Activated B cell treated with CpG ODN at 0.5 μM for 24 hours (primary cell): Measurements from ENCODE around the gene BZW1. TPM values are rescaled to one million over a fixed set of nuclear protein-coding genes. Genes with fewer than 3 reads are reported as not detected.

Source experiments
- ATAC-seq: fragments of 200-7000 bp; cut with Tn5 transposase; one replicate; pipeline ENCODE4 v1.10.0; 2021; ENCODE audit warnings: low read depth, mild to moderate bottlenecking, moderate library complexity
- CTCF ChIA-PET: fragments of 350-600 bp; sonication (Branson Sonifier 250); formaldehyde crosslinking; loops from one replicate; lab custom pipeline; 2021; ENCODE audit warnings: antibody characterized with exemption; lab: Charles Lee
- POLR2A ChIA-PET: fragments of 350-600 bp; sonication (Branson Sonifier 250); formaldehyde crosslinking; loops from one replicate; lab custom pipeline; 2021; ENCODE audit warnings: antibody characterized with exemption; lab: Charles Lee
- DNase-seq: peaks from one replicate; pipeline ENCODE4 v3.0.0; 2022
- H3K27ac Mint-ChIP-seq: one replicate; pipeline ENCODE4 v1.8.0; 2020; ENCODE audit warnings: mixed read lengths
- H3K27me3 Mint-ChIP-seq: one replicate; pipeline ENCODE4 v1.8.0; 2021; ENCODE audit warnings: mixed read lengths
- H3K36me3 Mint-ChIP-seq: one replicate; pipeline ENCODE4 v1.8.0; 2021; ENCODE audit warnings: low read depth, mixed read lengths
- H3K4me1 Mint-ChIP-seq: one replicate; pipeline ENCODE4 v1.8.0; 2021; ENCODE audit warnings: mixed read lengths
- H3K4me3 Mint-ChIP-seq: one replicate; pipeline ENCODE4 v1.8.0; 2020; ENCODE audit warnings: mild to moderate bottlenecking, mixed read lengths
- H3K9me3 Mint-ChIP-seq: one replicate; pipeline ENCODE4 v1.8.0; 2020; ENCODE audit warnings: mixed read lengths
- CTCF ChIP-seq: fragments of 200-600 bp; IDR thresholded peaks from one replicate; pipeline ENCODE4 v1.8.0; 2022; ENCODE audit warnings: antibody characterized with exemption, mild to moderate bottlenecking
- intact Hi-C: fragments of 100-400 bp; cut with micrococcal nuclease; formaldehyde crosslinking; loops from one replicate; pipeline ENCODE4 v1.15.1; 2024
- total RNA-seq: library from RNA; stranded (reverse); gene quantifications from 2 replicates; pipeline ENCODE4 v1.2.3, GENCODE V29; 2022

BZW1 gene
- total RNA-seq, 1 donor from 2014 or later = 197 TPM

DNA sequence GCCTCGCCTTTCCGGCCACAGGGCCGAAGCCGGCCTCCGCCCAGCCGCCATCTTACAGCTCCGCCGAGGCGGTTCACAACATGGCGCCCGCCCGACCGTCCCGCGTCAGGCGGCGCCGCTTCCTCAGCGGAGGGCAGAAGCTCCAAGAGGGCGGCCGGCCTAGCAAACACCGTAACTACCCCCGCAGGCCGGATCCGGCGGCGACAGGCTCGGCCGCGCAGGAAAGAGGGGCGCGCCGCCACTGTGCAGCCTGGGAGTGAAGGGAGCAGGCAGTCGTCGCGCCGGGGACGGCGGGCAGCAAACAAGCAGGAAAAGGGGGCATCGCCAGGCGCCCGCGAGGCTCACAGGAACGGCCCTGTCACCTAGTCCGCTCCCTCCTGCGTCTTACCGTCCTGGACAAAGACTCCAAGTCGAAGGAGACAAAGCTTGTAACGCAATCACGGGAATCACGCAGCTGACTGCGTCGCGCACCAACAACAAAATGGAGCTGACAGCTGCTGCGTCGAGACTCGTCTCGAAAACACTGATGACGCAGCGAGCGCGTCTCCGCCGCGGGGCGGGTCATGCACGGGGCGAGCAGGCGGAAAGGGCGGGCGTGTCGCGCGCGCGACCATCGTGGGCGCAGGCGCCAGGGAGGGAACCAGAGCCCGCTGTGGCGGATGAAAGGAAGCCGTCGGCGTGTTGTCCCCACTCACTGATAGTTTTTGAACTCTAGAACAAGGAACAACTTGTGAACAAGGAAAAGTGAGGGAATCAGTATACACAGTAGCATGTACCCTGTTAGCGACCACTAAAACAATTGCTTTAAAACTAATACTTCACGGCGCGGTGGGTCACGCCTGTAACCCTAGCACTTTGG, 52.7 kb downstream of the BZW1 start, which contains the start of gene CLK1:
CLK1 (minus strand) TSS at position 483 of the 859 bp plus-strand sequence. CDS start 2,796 bp downstream, outside the sequence.
- peaks cover 41% of the 10 kb centered on the region for H3K4me1 Mint-ChIP-seq
- ATAC-seq = peak; percentile 82
- H3K27ac Mint-ChIP-seq = peak within 1 kb of the TSS; percentile 100
- TF ChIP-seq CTCF = no peak
- peak; percentile 90 for DNase-seq
- peak within 1 kb of the TSS; percentile 100 for H3K4me3 Mint-ChIP-seq
- intact Hi-C loops = loop anchor here (1.0 to 10.0 kb wide), 12 partner anchors 25 to 1403 kb away; partner anchors contain the start of genes ALS2, BZW1, C2orf69 and HYCC2
- CTCF ChIA-PET = interaction anchor here (0.6 to 1.4 kb wide), 5 partner anchors 23 to 369 kb away, joined by 3 to 6 read pairs (median 3); partner anchors contain the start of genes NIF3L1 and PPIL3
- POLR2A ChIA-PET = interaction anchor here (0.5 to 2.8 kb wide), 53 partner anchors 8 to 1806 kb away, joined by 3 to 117 read pairs (median 5); partner anchors contain the start of genes ALS2, BZW1, CASP8 and CFLAR
- H3K36me3 Mint-ChIP-seq = peaks cover 52% of the 10 kb centered on the region
- no peaks in the 10 kb centered on the region for H3K9me3 Mint-ChIP-seq
- H3K27me3 Mint-ChIP-seq = no peaks in the 10 kb centered on the region

DNA sequence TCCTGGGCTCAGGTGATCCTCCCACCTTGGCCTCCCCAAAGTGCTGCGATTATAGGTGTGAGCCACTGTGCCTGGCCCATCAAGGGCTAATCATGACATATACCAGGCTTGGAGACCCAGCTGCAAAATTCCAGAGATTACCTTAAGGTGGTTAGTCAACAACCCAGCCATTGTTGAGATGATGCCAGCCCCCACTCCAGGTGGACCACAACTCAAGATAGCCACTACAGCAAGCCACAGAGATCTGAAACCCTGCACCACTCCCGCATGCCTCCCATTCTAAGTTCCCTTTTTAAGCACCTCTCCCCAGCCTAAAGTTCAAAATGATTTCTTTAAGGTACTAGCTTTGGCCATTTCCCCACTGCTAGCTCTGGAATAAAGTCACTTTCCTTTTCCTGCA, 57.3 kb downstream of the BZW1 start:
- TF ChIP-seq CTCF = no peak
- no peaks in the 10 kb centered on the region for H3K9me3 Mint-ChIP-seq
- DNase-seq (no peak), ATAC-seq (no peak)
- H3K27me3 Mint-ChIP-seq = no peaks in the 10 kb centered on the region
- peak overlapping the region; percentile 54 for H3K27ac Mint-ChIP-seq
- CTCF ChIA-PET = no interaction called here
- intact Hi-C loops = loop anchor here (10.0 kb wide), 1 partner anchor 916 kb away; the partner anchor contains the start of gene ALS2
- H3K36me3 Mint-ChIP-seq = peaks cover 33% of the 10 kb centered on the region
- H3K4me3 Mint-ChIP-seq = no peak overlapping the region
- peaks cover 11% of the 10 kb centered on the region for H3K4me1 Mint-ChIP-seq
- POLR2A ChIA-PET = interaction anchor here (0.7 to 2.0 kb wide), 2 partner anchors 20 to 410 kb away, joined by 6 to 9 read pairs; partner anchors contain the start of genes NIF3L1 and PPIL3

GRCh38 chr2:200871151-200871550, 59.4 kb downstream of the BZW1 start:
- no peak overlapping the region for H3K27ac Mint-ChIP-seq
- intact Hi-C loops = no loop called here
- ATAC-seq (no peak), DNase-seq (no peak)
- ChIA-PET CTCF (no interaction called here), POLR2A (no interaction called here)
- no peak for TF ChIP-seq CTCF
- H3K36me3 Mint-ChIP-seq = peaks cover 45% of the 10 kb centered on the region
- H3K27me3 Mint-ChIP-seq = no peaks in the 10 kb centered on the region
- H3K9me3 Mint-ChIP-seq = no peaks in the 10 kb centered on the region
- H3K4me1 Mint-ChIP-seq = peaks cover 5% of the 10 kb centered on the region
- no peak overlapping the region for H3K4me3 Mint-ChIP-seq

- no peak overlapping the region for H3K4me3 Mint-ChIP-seq
- ATAC-seq (no peak), DNase-seq (no peak)
- TF ChIP-seq CTCF = no peak
- CTCF ChIA-PET = no interaction called here
- POLR2A ChIA-PET = no interaction called here
- H3K27ac Mint-ChIP-seq = no peak overlapping the region
- intact Hi-C loops = no loop called here
- H3K9me3 Mint-ChIP-seq = no peaks in the 10 kb centered on the region
- H3K36me3 Mint-ChIP-seq = peaks cover 61% of the 10 kb centered on the region
- no peaks in the 10 kb centered on the region for H3K27me3 Mint-ChIP-seq
- H3K4me1 Mint-ChIP-seq = no peaks in the 10 kb centered on the region
Measured at GRCh38 chr2:200873560-200873959, 61.9 kb downstream of the BZW1 start.

Other genes with a start within 250 kb of the BZW1 start
- gene AOX1, start 225.9 kb upstream of the BZW1 start, total RNA-seq = 0.24 TPM in 1 of 2 replicates, not detected in the other
- 173 and 203 TPM in 2 replicates for gene CLK1, start 52.7 kb downstream of the BZW1 start, total RNA-seq
- 43.5 and 52.5 TPM in 2 replicates for gene PPIL3, start 77.2 kb downstream of the BZW1 start, total RNA-seq
- 32.2 and 32.3 TPM in 2 replicates for gene NIF3L1, start 77.5 kb downstream of the BZW1 start, total RNA-seq
- 36.8 and 38.1 TPM in 2 replicates for gene ORC2, start 151.8 kb downstream of the BZW1 start, total RNA-seq